GM23248 (cell line): Measurements from ENCODE around the gene S1PR2. TPM values are rescaled to one million over a fixed set of nuclear protein-coding genes. Genes with fewer than 3 reads are reported as not detected.

Experiments used
- DNase-seq: peaks from one replicate; pipeline ENCODE4 v3.0.0-alpha.2; 2015
- H2AFZ ChIP-seq: fragments of 200-600 bp; sonication (generic); 2 replicates; pipeline ENCODE4 v1.6.1; 2016; ENCODE audit warnings: antibody characterized with exemption
- H3F3A ChIP-seq: fragments of 200-600 bp; sonication (generic); 2 replicates; pipeline ENCODE4 v1.6.1; 2016; ENCODE audit warnings: mild to moderate bottlenecking, antibody characterized with exemption, mixed run types; ENCODE audit not compliant: insufficient read depth
- H3K27ac ChIP-seq: fragments of 200-600 bp; sonication (generic); 2 replicates; pipeline ENCODE4 v1.5.1; 2016; ENCODE audit warnings: mild to moderate bottlenecking
- H3K27me3 ChIP-seq: fragments of 200-600 bp; sonication (generic); replicated peaks from 2 replicates; pipeline ENCODE4 v1.6.1; 2016; ENCODE audit warnings: mild to moderate bottlenecking; ENCODE audit not compliant: insufficient read depth
- H3K36me3 ChIP-seq: fragments of 200-600 bp; sonication (generic); 2 replicates; pipeline ENCODE4 v1.6.1; 2016; ENCODE audit warnings: low read depth, mild to moderate bottlenecking
- H3K4me1 ChIP-seq: fragments of 200-600 bp; sonication (generic); 2 replicates; pipeline ENCODE4 v1.6.1; 2016; ENCODE audit warnings: mild to moderate bottlenecking; ENCODE audit not compliant: insufficient read depth
- H3K4me2 ChIP-seq: fragments of 200-600 bp; sonication (generic); one replicate; pipeline ENCODE4 v1.6.1; 2016; ENCODE audit warnings: mild to moderate bottlenecking; ENCODE audit not compliant: unreplicated experiment
- H3K4me3 ChIP-seq: fragments of 200-600 bp; sonication (generic); 2 replicates; pipeline ENCODE4 v1.5.1; 2016; ENCODE audit warnings: mild to moderate bottlenecking
- H3K79me2 ChIP-seq: fragments of 200-600 bp; sonication (generic); 2 replicates; pipeline ENCODE4 v1.6.1; 2016; ENCODE audit warnings: mild to moderate bottlenecking; ENCODE audit not compliant: insufficient read depth
- H3K9ac ChIP-seq: fragments of 200-600 bp; sonication (generic); 2 replicates; pipeline ENCODE4 v1.6.1; 2016; ENCODE audit warnings: mild to moderate bottlenecking
- H3K9me2 ChIP-seq: fragments of 200-600 bp; sonication (generic); 2 replicates; pipeline ENCODE4 v1.6.1; 2016; ENCODE audit warnings: mixed run types, mild to moderate bottlenecking, moderate library complexity; ENCODE audit not compliant: insufficient read depth
- H3K9me3 ChIP-seq: fragments of 200-600 bp; sonication (generic); one replicate; pipeline ENCODE4 v1.6.1; 2017; ENCODE audit warnings: low read depth
- H4K20me1 ChIP-seq: fragments of 200-600 bp; sonication (generic); 2 replicates; pipeline ENCODE4 v1.6.0; 2016; ENCODE audit not compliant: insufficient read depth
- EZH2 ChIP-seq: fragments of 200-600 bp; sonication (generic); IDR thresholded peaks from 2 replicates; pipeline ENCODE4 v1.6.1; 2018; ENCODE audit warnings: antibody characterized with exemption, mild to moderate bottlenecking; ENCODE audit not compliant: insufficient read depth, poor library complexity, severe bottlenecking
- EZH2phosphoT487 ChIP-seq: fragments of 200-600 bp; sonication (generic); IDR thresholded peaks from 2 replicates; pipeline ENCODE4 v1.6.1; 2018; ENCODE audit warnings: antibody characterized with exemption, moderate library complexity, mild to moderate bottlenecking, low read depth; ENCODE audit not compliant: insufficient read depth
- WGBS, 2 experiments: methylation state at CpG; one replicate each; pipeline ENCODE4 v1.1.6; 2015 to 2017; ENCODE audit warnings: low lambda C conversion rate in 2 of 2, low coverage in 1 of 2; ENCODE audit errors: missing lambda C conversion rate in 2 of 2; 5-methylcytosine and 5-hydroxymethylcytosine counted together
- in situ Hi-C: fragments of 300-500 bp; cut with MboI; formaldehyde crosslinking; loops from 2 replicates; pipeline ENCODE4 v1.15.0; 2020
- polyA plus RNA-seq: library from polyadenylated mRNA; unstranded; fragments of >200 nt; fragmentation: Nextera tagmentation; extraction: Ambion mirVana; gene quantifications from 2 replicates; pipeline ENCODE4 v1.2.1, GENCODE V29; 2016
- total RNA-seq: library from RNA; depleted of rRNA; stranded (reverse); fragments of >200 nt; shearing (Covaris generic); gene quantifications from 2 replicates; pipeline ENCODE4 v1.2.3, GENCODE V29; 2014

S1PR2 gene
- total and polyA plus RNA-seq, 2 experiments from 2014 or later = 20.3 to 35.1 TPM

DNA sequence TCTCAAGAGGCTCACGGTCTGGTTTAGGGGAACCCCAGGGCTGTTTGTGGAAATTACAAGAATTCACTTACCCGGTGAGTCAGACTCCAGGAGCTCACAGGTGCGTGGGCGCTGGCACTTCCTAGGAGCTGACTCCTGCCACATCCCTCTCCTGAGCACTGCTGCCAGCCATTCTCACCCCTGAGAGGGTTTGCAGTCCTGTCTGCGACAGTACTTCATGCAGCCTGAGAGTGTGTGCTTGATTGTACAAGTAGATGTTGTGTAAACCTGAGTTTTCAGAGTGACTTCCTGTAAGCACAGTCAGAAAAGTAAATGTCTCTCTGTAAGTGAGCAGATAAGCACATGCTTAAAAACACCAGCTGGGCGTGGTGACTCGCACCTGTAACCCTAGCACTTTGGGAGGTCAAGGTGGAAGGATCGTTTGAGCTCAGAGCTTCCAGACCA lies 29.0 kb upstream of the S1PR2 start:
- TF ChIP-seq EZH2 (no peak), EZH2phosphoT487 (no peak)
- Histone ChIP-seq H3K4me2 (no peak overlapping the region), H3K9me2 (no peaks in the 10 kb centered on the region), H3K4me3 (no peak overlapping the region), H3K27ac (no peak overlapping the region), H3K36me3 (no peaks in the 10 kb centered on the region; the same call in none of the 2 replicates), H3K79me2 (no peaks in the 10 kb centered on the region), H3F3A (no peaks in the 10 kb centered on the region), H3K9ac (no peak overlapping the region), H3K4me1 (no peaks in the 10 kb centered on the region), H3K9me3 (no peaks in the 10 kb centered on the region), H4K20me1 (no peaks in the 10 kb centered on the region), H3K27me3 (no peaks in the 10 kb centered on the region), H2AFZ (no peak overlapping the region)
- WGBS, 2 experiments = 72 to 79% methylated on average over 8 of the region's 8 CpGs
- peak; percentile 31 for DNase-seq
- in situ Hi-C loops = no loop called here

- TF ChIP-seq EZH2phosphoT487 (no peak), EZH2 (no peak)
- no peaks in the 10 kb centered on the region; the same call in none of the 2 replicates for H3K36me3 ChIP-seq
- H4K20me1 ChIP-seq = no peaks in the 10 kb centered on the region
- H3K79me2 ChIP-seq = 0 out of 2 replicates have a peak, but pooled peaks cover under 1% of the 10 kb centered on the region
- no peaks in the 10 kb centered on the region for H3K27me3 ChIP-seq
- H2AFZ ChIP-seq = no peak overlapping the region
- DNase-seq = peak; percentile 84
- no peaks in the 10 kb centered on the region for H3K9me2 ChIP-seq
- no peak overlapping the region for H3K9ac ChIP-seq
- no peaks in the 10 kb centered on the region for H3F3A ChIP-seq
- no peaks in the 10 kb centered on the region for H3K4me1 ChIP-seq
- no peak overlapping the region for H3K4me3 ChIP-seq
- H3K27ac ChIP-seq = no peak overlapping the region
- 61 to 63% methylated on average over 20 to 32 of the region's 32 CpGs for WGBS, 2 experiments
- in situ Hi-C loops = no loop called here
- no peaks in the 10 kb centered on the region for H3K9me3 ChIP-seq
- no peak overlapping the region for H3K4me2 ChIP-seq
These were observed 28.2 kb upstream of the S1PR2 start for GRCh38 chr19:10259162-10259905.

DNA sequence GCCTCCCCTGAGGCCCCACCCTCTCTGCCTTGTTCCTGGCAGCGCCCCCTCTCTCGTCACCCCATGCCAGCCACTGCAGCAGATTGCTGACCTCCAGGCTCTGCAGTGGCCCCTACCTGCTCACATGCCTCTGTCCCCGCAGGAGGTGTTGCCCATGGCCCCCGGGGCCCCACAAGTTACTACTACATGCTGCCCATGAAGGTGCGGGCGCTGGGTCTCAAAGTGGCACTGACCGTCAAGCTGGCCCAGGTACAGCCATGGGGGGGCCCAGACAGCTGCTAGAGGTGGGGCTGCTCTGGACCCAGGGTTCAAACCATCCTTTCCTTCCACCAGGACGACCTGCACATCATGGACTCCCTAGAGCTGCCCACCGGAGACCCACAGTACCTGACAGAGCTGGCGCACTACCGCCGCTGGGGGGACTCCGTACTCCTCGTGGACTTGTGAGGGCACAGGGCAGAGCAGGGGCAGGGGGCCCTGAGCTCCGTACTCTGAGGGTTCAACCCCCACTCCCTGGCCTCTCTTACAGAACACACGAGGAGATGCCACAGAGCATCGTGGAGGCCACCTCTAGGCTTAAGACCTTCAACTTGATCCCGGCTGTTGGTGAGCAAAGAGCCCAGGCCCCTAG lies 27.1 kb upstream of the S1PR2 start:
- Histone ChIP-seq H3K9ac (no peak overlapping the region), H3K9me2 (no peaks in the 10 kb centered on the region), H3K4me1 (no peaks in the 10 kb centered on the region), H3K4me3 (no peak overlapping the region), H3K36me3 (no peaks in the 10 kb centered on the region; the same call in none of the 2 replicates), H3K4me2 (no peak overlapping the region), H3K79me2 (peaks cover 11% of the 10 kb centered on the region), H3K27me3 (no peaks in the 10 kb centered on the region), H2AFZ (no peak overlapping the region), H3K27ac (no peak overlapping the region), H4K20me1 (no peaks in the 10 kb centered on the region), H3F3A (no peaks in the 10 kb centered on the region), H3K9me3 (no peaks in the 10 kb centered on the region)
- in situ Hi-C loops = no loop called here
- DNase-seq = no peak
- WGBS, 2 experiments = 93 to 96% methylated on average over 18 of the region's 18 CpGs
- no peak for TF ChIP-seq EZH2phosphoT487

DNA sequence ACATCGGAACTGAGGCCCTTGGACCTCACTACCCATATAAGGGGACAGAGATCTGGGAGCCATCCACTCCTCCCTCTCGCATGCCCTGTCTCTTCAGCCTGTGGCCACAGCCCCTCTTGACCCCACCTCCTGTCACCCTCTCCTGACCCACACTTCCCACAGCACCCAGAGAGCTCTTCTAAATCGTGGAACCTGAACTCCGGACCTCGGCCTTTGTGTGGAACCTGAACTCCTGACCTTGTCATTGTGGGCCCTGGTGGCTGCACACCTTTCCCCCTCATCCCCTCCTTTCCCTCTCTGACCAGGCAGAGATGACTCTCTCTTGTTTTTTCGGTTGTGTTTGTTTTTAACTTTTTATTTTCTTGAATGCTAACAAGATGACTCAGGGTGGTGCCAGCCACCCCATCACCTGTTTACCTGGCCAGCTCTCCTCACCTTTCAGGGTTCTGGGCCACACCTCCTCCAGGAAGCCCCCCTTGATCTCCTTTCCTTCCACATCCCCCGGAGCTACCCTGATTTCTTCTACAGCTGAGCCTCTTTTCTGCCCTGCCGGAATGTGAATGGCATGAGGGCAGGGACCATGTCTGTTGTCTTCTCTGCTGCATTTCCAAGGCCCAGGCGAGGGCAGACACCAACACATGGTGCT lies 26.0 kb upstream of the S1PR2 start:
- H3K4me2 ChIP-seq = no peak overlapping the region
- no peak overlapping the region for H3K9ac ChIP-seq
- H3K79me2 ChIP-seq = peaks cover 22% of the 10 kb centered on the region
- no peak overlapping the region for H3K27ac ChIP-seq
- no peaks in the 10 kb centered on the region for H4K20me1 ChIP-seq
- no peaks in the 10 kb centered on the region for H3K9me2 ChIP-seq
- H3K4me3 ChIP-seq = no peak overlapping the region
- in situ Hi-C loops = no loop called here
- DNase-seq = no peak
- H3K9me3 ChIP-seq = no peaks in the 10 kb centered on the region
- WGBS, 2 experiments = 71 to 72% methylated on average over 9 of the region's 9 CpGs
- TF ChIP-seq EZH2phosphoT487 (no peak), EZH2 (no peak)
- no peaks in the 10 kb centered on the region for H3F3A ChIP-seq
- H3K4me1 ChIP-seq = peaks cover 5% of the 10 kb centered on the region; the same call in 1 of the 2 replicates
- H3K36me3 ChIP-seq = no peaks in the 10 kb centered on the region; the same call in none of the 2 replicates
- no peaks in the 10 kb centered on the region for H3K27me3 ChIP-seq
- no peak overlapping the region for H2AFZ ChIP-seq
